ENCODE measurements around the gene USP47. TPM values are rescaled to one million over a fixed set of nuclear protein-coding genes. Genes with fewer than 3 reads are reported as not detected.

Gene USP47
- total and polyA plus RNA-seq, 2 of the 8 experiments (the other 6 are each of a cell fraction or from before 2014, with no cell fraction given): 4.2 to 21.3 TPM

DNA sequence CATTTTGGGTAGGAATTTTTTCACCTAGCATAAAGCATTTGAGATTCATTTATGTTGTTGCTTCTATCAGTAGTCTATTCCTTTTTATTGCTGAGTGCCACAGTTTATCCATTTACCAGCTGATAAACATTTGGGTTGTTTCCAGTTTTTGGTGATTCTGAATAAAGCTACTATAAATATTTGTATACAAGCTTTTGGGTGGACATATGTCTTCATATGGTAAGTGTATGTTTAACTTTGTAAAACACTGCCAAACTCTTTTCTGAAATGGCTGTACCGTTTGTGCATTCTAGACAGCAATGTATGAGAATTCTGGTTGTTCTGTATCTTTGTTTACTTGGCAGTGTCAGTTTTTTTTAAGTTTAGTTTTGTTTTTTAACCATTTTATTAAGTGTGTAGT lies 16.9 kb downstream of the USP47 start:
- H2BK5ac ChIP-seq (ENCODE audit: low read depth, low read length): no peak overlapping the region
- H3K79me2 ChIP-seq (ENCODE audit: control insufficient read depth in 1 of 2, insufficient read depth in 2 of 2, low read length in 2 of 2): peaks cover 0 to 93% of the 10 kb centered on the region in 2 experiments; a peak in 2 of 4 replicates
- no peak overlapping the region for H4K8ac ChIP-seq (ENCODE audit: extremely low read depth, insufficient read depth, low read length)
- peaks cover 0 to 7% (median 1%) of the 10 kb centered on the region in 4 experiments; a peak in 4 of 7 replicates for H3K4me1 ChIP-seq (replicated peaks in 1 of 4; ENCODE audit: control insufficient read depth in 3 of 4, insufficient read depth in 4 of 4, low read length in 3 of 4)
- FAIRE-seq (no peak), DNase-seq (ENCODE audit: low read depth in 1 of 2, low spot score in 2 of 2) (no peak)
- H3K36me3 ChIP-seq (ENCODE audit: control insufficient read depth in 2 of 4, insufficient read depth in 4 of 4, low read length in 3 of 4): no peaks in the 10 kb centered on the region
- H2AFZ ChIP-seq (ENCODE audit: low read length): no peak overlapping the region
- H3K27ac ChIP-seq (ENCODE audit: low read depth, low read length): no peak overlapping the region
- no peak overlapping the region for H3K18ac ChIP-seq (ENCODE audit: extremely low read depth, low read length)
- no peaks in the 10 kb centered on the region for H3K23me2 ChIP-seq (ENCODE audit: low read depth, low read length)
- H3K56ac ChIP-seq (replicated peaks; ENCODE audit: insufficient read length, low read depth, low read length): no peak overlapping the region
- ChIA-PET POLR2A (ENCODE audit: partially characterized antibody) (no interaction called here), CTCF (ENCODE audit: partially characterized antibody) (no interaction called here)
- 87% methylated on average over 1 of the region's 1 CpG; no CpG with 5 or more reads in 1 of the 2 experiments for WGBS, 2 experiments (ENCODE audit: extremely low coverage in 1 of 2, insufficient coverage in 1 of 2, insufficient read length in 1 of 2, insufficient replicate concordance in 2 of 2, low coverage in 1 of 2, low lambda C conversion rate in 2 of 2, missing lambda C conversion rate in 1 of 2)
- no peak overlapping the region for H3K4ac ChIP-seq (replicated peaks; ENCODE audit: insufficient read length, low read depth, low read length)
- H3K9ac ChIP-seq (replicated peaks in 1 of 4; ENCODE audit: extremely low read depth in 1 of 4, low read depth in 3 of 4, low read length in 3 of 4): no peak overlapping the region
- H3K4me3 ChIP-seq (ENCODE audit: extremely low read depth in 1 of 4, insufficient read depth in 2 of 4, low read depth in 3 of 4, low read length in 4 of 4): no peak overlapping the region
- no peak overlapping the region for H2BK20ac ChIP-seq (ENCODE audit: low read length)
- peaks cover 0 to 3% of the 10 kb centered on the region in 2 experiments for H4K20me1 ChIP-seq (replicated peaks in 1 of 2; ENCODE audit: control insufficient read depth in 1 of 2, insufficient read depth in 2 of 2, low read length in 2 of 2)
- no peak overlapping the region for H3K4me2 ChIP-seq (ENCODE audit: insufficient read depth in 1 of 2, low read depth in 2 of 2, low read length in 2 of 2)
- no peak overlapping the region for H3K14ac ChIP-seq (ENCODE audit: insufficient read length)
- H2BK12ac ChIP-seq (ENCODE audit: low read depth, low read length): no peak overlapping the region
- H3K79me1 ChIP-seq (ENCODE audit: low read depth, low read length): peaks cover 3% of the 10 kb centered on the region; the same call in 1 of the 2 replicates
- H3K23ac ChIP-seq (ENCODE audit: insufficient read length): no peak overlapping the region
- H3K27me3 ChIP-seq (replicated peaks in 1 of 4; ENCODE audit: control insufficient read depth in 3 of 4, extremely low read depth in 1 of 4, insufficient read depth in 3 of 4, low read length in 3 of 4): no peaks in the 10 kb centered on the region
- H2BK120ac ChIP-seq (replicated peaks; ENCODE audit: low read depth, low read length): no peak overlapping the region
- H3K9me3 ChIP-seq (ENCODE audit: insufficient read depth in 2 of 2, low read depth in 1 of 2, low read length in 1 of 2): no peaks in the 10 kb centered on the region
- no peak overlapping the region for H4K91ac ChIP-seq (replicated peaks; ENCODE audit: insufficient read length, low read length)
- H2BK15ac ChIP-seq (ENCODE audit: low read length): no peak overlapping the region
- TF ChIP-seq USF2 (IDR thresholded peaks at IDR 0.05; ENCODE audit: low read length) (no peak), ATF3 (IDR thresholded peaks at IDR 0.05; ENCODE audit: insufficient read depth, low read depth, low read length) (no peak), EP300 (IDR thresholded peaks at IDR 0.05; ENCODE audit: borderline replicate concordance in 1 of 2, low read depth in 2 of 2, low read length in 2 of 2) (no peak)
- H4K5ac ChIP-seq (ENCODE audit: insufficient read length, low read depth, low read length): no peak overlapping the region
- no peak overlapping the region for H2AK5ac ChIP-seq (ENCODE audit: low read depth, low read length)
